HPDE6-E6E7 (cell line): Measurements from ENCODE around the gene COMMD10.
"Not testable (repeated sequence)": the region's sequence is repeated elsewhere in the genome, so short reads cannot be mapped to it uniquely, and the experiment has no call there.

Experiments
- DNase-seq: peaks from one replicate; pipeline ENCODE4 v3.0.0; 2011; ENCODE audit warnings: missing footprints; ENCODE audit errors: extremely low spot score

Gene COMMD10

GRCh38 chr5:116084871-116085715 is at the start of gene COMMD10:
Gene COMMD10 (plus strand): TSS chr5:116085025.
- DNase-seq, result peak; percentile 64

DNA sequence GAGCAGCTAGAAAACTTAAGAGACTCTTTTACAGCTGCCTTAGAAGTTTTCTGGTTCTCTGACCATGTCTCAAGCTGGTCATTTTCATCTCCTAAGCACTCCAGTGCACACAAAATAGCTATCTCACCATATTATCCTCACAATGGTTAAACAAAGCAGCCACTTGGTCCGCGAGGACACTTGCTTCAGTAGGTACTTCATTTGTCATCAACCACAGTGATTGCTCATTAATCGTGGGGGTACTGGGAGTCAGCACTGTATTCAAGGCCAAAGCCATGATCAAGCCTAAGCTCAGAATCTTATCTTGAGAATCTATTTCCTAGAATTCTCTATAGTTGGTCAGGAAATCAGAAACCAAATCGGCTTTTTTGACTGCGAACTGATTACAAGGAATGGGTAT is 49.7 kb upstream of the COMMD10 start:
- no peak for DNase-seq

GRCh38 chr5:116037236-116037822 is 47.5 kb upstream of the COMMD10 start:
- DNase-seq, result peak; percentile 8

GRCh38 chr5:116038817-116039216 is 46.0 kb upstream of the COMMD10 start:
- no peak for DNase-seq

GRCh38 chr5:116042375-116042774 is 42.5 kb upstream of the COMMD10 start:
- no peak for DNase-seq

GRCh38 chr5:116044073-116044472 is 40.8 kb upstream of the COMMD10 start:
- DNase-seq, result no peak

- no peak for DNase-seq
Observed at GRCh38 chr5:116045821-116046220, 39.0 kb upstream of the COMMD10 start.

DNA sequence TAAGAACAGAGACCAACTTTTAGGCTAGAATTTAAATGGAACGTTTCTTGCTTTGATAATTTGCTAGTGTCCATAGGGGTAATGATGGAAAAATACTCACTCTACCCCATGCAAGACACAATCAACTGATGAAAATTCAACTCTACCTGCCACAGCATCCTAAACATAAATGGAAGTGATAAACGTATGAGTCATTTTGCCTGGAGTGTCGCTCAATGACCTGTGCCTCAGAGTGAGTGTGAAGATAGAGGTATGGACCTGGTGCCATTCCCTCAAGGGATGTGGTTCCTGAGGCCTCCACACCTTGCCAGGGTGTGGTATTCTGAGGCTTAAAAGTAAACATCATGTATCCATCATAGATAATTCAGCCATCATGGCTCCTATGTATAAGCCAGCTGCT is 38.6 kb upstream of the COMMD10 start:
- no peak for DNase-seq

DNA sequence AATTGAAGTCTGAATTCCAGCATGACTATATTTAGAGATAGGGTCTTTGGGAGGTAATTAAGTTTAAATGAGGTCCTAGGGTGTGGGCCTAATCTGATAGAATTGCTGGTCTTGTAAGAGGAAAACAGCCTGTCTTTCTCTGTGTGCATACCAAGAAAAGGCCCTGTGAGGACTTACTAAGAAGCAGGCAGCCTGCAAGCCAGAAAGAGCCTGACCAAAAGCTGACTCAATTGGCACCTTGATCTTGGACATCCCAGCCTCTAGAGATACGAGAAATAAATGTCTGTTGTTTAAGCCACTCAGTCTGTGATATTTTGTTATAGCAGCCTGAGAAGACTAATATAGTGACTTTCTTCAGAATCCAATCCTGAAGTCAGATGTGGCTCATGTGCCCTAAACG is 38.0 kb upstream of the COMMD10 start:
- DNase-seq, result no peak

DNA sequence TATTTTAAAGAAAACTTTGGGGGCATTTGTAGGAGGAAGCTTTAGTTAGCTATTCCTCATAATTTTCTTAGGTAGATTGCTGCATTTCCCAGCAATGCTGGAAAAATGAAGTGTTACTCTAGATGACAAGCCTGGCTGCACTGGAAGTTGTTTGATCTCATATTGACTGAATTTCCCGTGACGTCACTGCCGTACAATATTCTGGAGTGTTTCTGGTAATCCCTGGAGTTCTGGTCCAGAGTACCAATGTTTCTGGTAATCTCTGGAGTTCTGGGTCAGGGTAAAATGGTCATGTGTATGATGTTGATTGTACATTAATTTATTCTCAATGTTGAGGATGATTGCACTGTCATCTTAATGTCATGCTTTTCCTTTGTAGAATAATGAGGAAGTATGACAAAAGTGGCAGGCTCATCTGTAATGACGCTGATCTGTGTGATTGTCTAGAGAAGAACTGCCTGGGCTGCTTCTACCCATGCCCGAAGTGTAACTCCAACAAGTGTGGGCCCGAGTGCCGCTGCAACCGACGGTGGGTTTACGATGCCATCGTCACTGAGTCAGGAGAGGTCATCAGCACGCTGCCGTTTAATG is 26.4 kb upstream of the COMMD10 start:
- no peak for DNase-seq

DNA sequence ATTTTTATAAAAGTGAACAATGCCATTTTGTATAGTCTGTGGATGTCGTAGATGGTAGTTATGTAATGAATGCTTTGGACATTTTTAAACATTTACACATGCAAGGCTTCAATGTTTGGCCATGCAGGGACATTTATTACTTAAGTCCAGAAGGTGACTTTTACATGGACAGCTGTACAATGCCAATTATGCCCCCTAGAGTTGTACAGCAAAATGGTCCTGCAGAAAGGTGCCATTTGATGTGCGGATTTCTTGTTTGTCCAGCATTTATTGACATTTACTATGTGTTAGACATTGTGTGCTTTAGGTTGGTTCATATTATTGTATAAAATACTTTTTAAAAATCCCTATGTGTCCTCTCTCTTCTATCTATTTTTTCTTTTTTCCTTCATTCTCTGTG is 22.5 kb upstream of the COMMD10 start:
- no peak for DNase-seq

DNA sequence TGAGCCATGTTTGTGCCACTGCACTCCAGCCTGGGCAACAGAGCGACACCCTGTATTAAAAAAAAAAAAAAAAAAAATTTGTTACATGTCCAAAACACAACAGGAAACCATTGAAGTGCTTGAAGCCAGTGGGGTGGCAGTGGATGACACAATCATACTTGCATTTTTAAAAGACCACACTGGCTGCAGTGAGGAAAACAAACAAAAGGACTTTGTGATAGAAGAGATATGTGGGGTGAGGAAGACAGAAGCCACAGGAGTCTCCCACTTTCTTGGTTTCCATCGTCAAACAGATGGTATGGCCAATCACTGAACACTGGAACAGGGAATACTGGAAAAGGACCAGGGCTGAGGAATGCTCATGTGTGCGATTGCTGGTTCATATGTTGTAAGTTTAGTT is 20.9 kb upstream of the COMMD10 start:
- no peak for DNase-seq

DNA sequence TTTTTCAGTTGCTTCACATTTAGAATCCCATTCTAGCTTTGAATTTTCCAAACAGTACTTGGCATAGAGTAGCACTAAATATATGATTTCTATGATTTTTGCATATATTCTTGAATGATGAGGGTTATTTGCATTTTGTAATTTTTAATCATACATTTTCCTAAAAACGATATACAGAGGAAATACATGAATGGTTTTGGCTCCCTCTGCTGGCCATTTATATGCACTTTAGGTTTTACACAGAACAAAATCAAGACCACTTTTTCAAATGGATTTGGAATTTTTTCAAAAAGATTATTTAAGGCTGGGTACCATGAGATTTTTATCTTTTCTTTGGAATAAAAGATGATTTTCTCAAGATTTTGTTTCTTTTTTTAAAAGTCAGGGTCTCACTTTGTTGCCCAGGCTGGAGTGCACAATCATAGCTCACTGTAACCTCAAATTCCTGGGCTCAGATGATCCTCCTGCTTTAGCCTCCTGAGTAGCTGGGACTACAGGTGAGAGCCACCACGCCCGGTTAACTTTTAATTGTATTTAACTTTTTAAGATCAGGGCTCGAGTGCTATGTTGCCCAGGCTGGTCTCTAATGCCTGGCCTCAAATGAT is 16.7 kb upstream of the COMMD10 start:
- DNase-seq, result no peak

- no peak for DNase-seq
Observed at GRCh38 chr5:116071211-116071610, 13.6 kb upstream of the COMMD10 start.

DNA sequence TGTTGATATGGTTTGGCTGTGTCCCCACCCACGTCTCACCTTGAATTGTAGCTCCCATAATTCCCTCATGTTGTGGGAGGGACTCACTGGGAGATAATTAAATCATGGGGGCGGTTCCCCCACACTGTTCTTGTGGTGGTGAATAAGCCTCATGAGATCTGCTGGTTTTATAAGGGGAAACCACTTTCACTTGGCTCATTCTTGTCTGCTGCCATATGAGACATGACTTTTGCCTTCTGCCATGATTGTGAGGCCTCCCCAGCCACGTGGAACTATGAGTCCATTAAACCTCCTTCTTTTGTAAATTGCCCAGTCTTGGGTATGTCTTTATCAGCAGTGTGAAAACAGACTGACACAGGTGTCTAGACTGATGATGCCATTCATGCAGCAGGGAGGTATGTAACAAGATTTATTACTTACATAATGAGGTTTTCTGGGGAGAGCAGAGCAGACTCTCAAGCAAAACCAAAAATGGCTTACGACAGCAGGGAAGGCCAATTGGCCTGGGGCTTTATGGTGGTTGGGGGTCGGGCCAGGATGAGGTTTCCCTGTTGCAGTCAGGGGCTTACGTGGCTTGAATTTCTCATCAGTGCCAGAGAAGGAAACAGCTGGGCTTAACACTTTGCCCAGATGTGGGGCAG is 9.5 kb upstream of the COMMD10 start:
- no peak for DNase-seq

GRCh38 chr5:116076496-116076895 is 8.3 kb upstream of the COMMD10 start:
- DNase-seq, result no peak

DNA sequence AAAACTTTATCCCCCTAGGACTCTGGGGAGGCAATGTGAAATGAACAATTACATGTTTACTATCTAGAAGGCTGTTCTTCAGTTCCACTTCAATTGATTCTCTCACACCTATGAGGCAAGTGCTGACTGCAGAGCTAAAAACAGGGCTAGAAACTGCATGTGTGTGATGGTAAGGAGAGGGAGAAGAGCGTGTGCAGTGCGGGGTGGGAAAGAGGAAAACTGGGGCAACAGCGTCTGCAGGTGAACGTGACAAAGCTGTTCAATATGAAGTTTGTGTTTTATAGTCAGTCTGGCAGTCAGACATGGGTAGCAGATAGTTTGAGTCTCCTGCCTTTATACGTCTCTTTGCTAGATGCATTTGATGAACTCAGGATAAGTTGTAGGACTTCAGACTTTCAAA is 6.6 kb upstream of the COMMD10 start:
- no peak for DNase-seq

- DNase-seq, result peak; percentile 28
Observed at GRCh38 chr5:116084287-116084691, 536 bp upstream of the COMMD10 start.

- not testable (repeated sequence) for DNase-seq
Observed at GRCh38 chr5:116086309-116086708, 1.5 kb downstream of the COMMD10 start.

- no peak for DNase-seq
Observed at GRCh38 chr5:116088062-116088461, 3.2 kb downstream of the COMMD10 start.

GRCh38 chr5:116090302-116090701 is 5.5 kb downstream of the COMMD10 start:
- DNase-seq, result no peak

DNA sequence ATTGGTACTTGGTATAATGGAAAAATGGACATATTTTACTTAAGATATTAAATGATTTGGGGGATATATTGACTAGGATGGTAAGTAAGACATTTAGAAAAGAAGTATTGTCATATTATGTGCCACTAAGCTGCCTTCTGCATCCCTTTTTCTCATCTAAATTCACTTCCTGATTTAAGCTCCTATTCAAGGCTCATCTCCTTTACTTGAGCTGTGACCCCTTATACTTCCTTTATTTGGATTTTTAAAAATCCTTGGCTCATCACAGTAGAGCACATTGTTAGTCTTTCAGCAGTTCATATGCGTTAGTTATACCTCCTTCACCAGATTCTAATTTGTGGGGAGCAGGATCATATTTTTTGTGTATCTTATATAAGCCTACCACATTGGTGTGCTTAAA is 6.6 kb downstream of the COMMD10 start:
- DNase-seq, result no peak
